HG03139 (cell line): ENCODE measurements around the gene ACTL8.

Experiments used
- ATAC-seq: cut with Tn5 transposase; IDR thresholded peaks from one replicate; pipeline ENCODE4 v1.9.1; 2021; ENCODE audit not compliant: unreplicated experiment

ACTL8 gene, protein sequence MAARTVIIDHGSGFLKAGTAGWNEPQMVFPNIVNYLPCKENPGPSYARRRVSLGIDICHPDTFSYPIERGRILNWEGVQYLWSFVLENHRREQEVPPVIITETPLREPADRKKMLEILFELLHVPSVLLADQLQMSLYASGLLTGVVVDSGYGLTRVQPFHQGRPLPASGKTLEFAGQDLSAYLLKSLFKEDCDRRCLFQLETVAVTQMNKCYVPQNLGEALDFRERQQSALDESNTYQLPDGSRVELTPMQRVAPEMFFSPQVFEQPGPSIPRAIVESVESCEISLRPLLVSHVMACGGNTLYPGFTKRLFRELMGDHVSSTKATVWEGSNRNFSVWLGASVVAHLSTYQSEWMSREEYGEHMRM

DNA sequence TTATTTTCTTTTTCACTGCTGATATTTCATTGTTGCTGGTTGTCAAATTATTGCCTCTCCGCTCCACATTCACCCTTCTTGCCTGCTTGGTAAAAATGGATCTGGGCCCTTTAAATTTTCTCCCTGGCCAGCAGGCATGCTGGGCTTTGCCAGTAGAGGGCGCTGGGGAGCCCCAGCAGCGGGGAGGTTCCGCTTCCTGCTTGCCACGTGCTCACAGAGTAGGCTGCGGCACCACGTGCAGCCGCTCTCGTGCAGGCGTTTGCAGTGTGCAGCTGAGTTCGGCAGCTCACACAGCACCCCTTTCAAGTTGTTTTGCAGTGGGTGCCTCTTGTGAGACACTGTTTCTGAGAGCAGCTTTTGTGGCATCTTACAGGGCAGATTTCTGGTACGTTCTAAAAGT lies at the start of gene ACTL8:
TSS of gene ACTL8 (plus strand) at position 214 of the 400 bp plus-strand sequence. CDS start 67,676 bp downstream, outside the sequence.
- no peak for ATAC-seq

DNA sequence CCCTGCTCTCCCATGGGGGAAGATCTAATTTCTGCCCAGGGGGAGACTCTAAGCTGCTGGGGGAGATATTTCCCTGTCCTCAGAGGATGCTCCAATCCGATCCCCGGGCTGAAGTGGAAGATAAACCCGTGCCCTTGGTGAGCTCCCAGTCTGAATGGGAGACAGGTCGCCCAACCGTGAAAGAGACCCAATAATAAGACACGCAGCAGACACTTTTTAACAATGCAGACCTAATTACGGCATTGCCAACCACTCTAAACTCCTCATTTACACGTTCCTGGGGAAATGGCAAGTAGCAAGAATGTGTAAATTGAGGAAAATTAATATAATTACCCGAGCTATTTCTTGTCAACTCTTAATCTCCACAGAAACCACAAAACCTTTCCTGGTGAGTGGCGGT lies 48.7 kb upstream of the ACTL8 start:
- ATAC-seq = no peak

GRCh38 chr1:17709981-17710380 lies 45.2 kb upstream of the ACTL8 start:
- ATAC-seq = no peak

DNA sequence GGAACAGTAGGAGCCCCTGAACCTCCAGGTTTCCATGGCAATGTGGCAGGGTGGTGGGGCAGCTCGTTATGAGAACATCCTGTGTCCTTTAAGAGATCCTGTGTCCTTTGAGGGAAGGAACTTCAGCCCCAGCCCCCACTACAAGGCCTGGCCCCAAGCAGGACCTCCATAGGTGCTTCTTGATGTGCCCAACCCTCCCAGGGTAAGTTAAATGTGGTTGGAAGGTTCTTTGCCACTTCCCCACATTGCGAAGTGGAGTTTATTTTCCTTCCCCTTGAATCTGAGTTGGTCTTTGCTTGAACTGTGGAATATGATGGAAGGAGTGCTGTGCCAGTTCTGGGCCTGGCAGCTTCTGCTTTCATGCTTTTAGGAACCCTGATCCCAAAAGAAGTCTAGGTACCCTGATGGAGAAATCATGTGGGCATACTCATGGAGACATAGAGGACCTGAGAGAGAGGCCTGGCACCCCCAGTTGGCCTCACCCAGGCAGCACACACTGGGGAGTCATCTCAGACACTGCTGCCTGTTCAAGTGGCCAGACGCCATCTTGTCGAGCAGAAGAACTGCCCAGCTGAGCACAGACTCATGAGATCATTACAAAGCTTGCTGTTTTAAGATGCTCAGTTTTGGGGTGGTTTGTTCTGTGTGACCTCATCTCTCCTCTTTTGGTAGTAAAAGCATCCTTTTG lies 44.1 kb upstream of the ACTL8 start:
- no peak for ATAC-seq

- no peak for ATAC-seq
Observed at GRCh38 chr1:17711577-17711910, 43.6 kb upstream of the ACTL8 start.

DNA sequence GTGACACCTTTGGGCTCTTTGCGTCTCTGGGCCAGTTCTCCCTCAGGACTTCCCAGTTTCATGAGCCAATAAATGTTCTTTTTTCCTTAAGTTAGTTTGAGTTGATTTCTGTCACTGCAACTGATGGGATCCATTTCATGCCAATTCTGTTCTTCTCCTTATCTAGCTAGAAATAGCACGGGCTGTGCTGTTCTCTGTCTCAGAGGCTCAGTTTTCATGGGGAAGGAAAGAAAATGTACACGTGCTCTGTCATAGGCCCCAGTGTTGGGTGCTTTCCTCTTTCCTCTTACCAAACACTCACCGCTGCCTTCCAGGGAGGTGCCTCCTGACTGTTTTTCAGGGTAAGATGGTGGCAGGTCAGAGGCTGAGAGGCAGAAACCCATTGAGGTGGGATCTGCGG lies 43.2 kb upstream of the ACTL8 start:
- ATAC-seq = no peak

DNA sequence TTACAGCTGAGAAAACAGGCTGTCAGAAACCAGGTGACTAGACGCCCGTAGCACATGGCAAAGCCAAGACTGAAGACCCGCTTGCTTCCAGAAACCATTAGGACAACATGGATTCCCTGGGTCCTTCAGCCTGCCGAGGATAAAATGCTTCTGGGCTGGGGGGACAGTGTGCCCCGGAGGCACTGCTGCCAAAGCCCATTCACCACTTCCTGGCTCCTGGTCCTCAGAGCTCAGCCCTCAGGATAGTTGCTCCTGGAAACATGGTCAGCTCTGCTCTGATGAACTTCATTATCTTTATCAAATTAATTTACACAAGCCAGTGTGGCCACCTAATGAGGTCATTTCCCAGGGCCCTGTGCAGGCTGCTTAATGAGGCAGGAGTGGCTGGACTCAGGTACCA lies 41.1 kb upstream of the ACTL8 start:
- ATAC-seq = no peak

GRCh38 chr1:17717594-17718535 lies 37.3 kb upstream of the ACTL8 start:
- no peak for ATAC-seq

DNA sequence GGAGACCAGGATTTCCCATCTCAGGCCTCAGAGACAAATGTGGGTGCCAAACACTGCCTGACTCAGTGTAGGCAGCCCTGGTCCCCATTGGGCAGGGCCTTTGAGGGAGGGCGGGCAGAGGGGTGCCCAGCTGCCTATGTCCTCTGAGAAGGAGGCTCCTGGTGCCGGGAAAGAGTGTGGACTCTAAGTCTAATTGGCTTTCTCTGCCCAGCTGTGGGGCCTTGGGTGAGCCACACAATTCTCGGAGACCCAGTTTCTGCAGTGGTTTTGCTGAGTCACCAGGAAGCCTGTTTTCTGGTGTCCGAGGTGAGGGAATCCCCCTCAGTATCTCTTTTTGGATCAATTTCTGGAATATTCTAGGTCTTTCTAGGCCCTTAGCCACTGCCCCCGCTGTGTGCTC lies 35.3 kb upstream of the ACTL8 start:
- ATAC-seq = no peak

DNA sequence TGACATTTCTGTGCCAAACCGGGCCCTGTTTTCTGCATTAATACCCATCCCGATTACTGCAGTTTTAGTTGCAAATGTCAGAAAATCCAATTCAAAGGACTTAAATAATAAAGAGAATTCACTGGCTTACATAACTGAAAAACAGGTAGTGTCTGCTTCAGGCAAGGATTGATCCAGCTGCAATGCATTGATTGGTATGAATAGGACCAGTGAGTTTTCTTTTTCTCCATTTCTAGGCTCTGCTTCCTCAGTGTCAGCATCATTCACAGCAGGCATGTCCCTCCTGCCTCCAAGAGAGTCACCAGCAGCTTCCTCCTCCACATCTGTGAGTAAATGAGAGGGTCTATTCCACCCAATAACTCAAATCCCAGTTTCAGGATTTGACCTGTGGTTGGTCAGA lies 33.7 kb upstream of the ACTL8 start:
- no peak for ATAC-seq

DNA sequence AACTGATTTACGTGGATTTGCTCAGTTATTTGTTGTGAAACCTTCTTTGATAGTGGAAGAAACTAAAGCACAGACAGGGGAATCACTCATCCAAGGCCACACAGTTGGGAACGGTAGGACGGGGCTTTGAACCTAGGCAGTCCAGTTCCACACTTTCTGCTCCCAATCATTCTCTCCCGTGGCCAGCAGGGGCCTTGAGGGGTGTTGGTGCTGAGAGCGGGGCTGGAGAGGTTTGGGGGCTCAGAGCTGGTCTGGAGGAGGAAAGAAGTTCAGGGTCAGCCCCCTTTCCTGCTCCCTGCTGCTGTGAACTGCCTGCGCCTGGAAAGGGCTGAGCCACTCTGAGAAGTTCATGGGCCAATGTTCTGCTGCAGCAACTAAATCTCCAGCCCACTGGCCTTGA lies 31.4 kb upstream of the ACTL8 start:
- ATAC-seq = no peak

DNA sequence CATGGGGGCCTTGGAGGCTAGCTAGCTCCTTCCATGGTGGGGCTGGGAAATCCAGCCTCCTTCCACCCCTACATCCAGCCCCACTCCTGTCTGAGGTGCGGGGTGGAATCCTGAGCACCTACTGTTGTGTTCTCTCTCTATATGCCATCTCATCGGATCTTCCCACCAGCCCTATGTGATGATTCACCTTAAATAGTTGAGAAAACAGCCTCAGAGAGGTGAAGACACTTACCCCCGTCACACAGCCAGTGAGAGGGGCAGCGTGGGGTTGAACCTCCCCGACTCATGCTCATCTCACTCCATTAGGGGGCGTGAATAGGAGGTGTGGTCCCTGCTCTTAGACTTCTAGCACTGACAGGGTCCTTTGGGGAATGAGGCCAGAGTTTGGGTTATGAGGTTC lies 31.0 kb upstream of the ACTL8 start:
- no peak for ATAC-seq

GRCh38 chr1:17725084-17725719 lies 29.9 kb upstream of the ACTL8 start:
- ATAC-seq = no peak

GRCh38 chr1:17725811-17726582 lies 29.1 kb upstream of the ACTL8 start:
- no peak for ATAC-seq

GRCh38 chr1:17728123-17728712 lies 26.9 kb upstream of the ACTL8 start:
- no peak for ATAC-seq

GRCh38 chr1:17729248-17729647 lies 25.9 kb upstream of the ACTL8 start:
- ATAC-seq = no peak

GRCh38 chr1:17729909-17730308 lies 25.2 kb upstream of the ACTL8 start:
- no peak for ATAC-seq

- ATAC-seq = no peak
Observed at GRCh38 chr1:17731460-17731859, 23.7 kb upstream of the ACTL8 start.

DNA sequence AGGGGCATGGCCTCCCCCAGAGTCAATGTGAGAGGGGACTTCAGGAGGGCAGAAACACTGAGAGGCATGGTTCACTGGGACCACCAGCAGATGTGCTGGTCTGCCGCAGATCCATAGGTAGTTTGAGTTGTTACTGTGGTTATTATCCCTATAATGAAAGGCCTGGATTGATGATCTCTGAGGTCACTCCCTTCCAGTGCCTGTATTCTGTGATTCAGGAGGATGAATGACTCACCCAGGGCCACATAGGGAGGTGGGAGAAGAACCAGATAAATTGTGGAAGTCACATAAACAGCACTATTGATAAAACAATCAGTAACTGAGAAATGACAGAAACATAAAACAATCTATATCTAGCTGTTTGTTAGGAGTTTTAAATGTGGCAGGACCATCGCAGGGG lies 22.7 kb upstream of the ACTL8 start:
- no peak for ATAC-seq

GRCh38 chr1:17733661-17734060 lies 21.5 kb upstream of the ACTL8 start:
- no peak for ATAC-seq
